Lower leg skin (tissue), 4 donors: ENCODE measurements around the gene KRT80. TPM values are rescaled to one million over a fixed set of nuclear protein-coding genes. Genes with fewer than 3 reads are reported as not detected.

ENCODE experiments used
- DNase-seq, 2 donors: peaks; one replicate each; pipeline ENCODE4 v3.0.0-alpha.2; 2019; ENCODE audit warnings: low spot score in 2 of 2
- H3K4me3 ChIP-seq: fragments of 200-600 bp; sonication (generic); 2 replicates; pipeline ENCODE4 v1.5.1; 2017; ENCODE audit warnings: mild to moderate bottlenecking, low read depth; ENCODE audit not compliant: poor library complexity, severe bottlenecking
- CTCF ChIP-seq, 3 donors: fragments of 450-650 bp; IDR thresholded peaks; one replicate each; pipeline ENCODE4 v1.5.1; 2016; ENCODE audit warnings: antibody characterized with exemption in 3 of 3, mild to moderate bottlenecking in 3 of 3, moderate library complexity in 2 of 3
- POLR2A ChIP-seq, 2 donors: fragments of 450-650 bp; IDR thresholded peaks; one replicate each; pipeline ENCODE4 v1.6.1; 2016 to 2017; ENCODE audit warnings: antibody characterized with exemption in 2 of 2, mild to moderate bottlenecking in 1 of 2, moderate library complexity in 1 of 2
- WGBS, 2 donors: methylation state at CpG; one replicate each; pipeline ENCODE4 v1.1.5; 2018; 5-methylcytosine and 5-hydroxymethylcytosine counted together
- intact Hi-C: fragments of 100-400 bp; cut with DNase I; formaldehyde crosslinking; loops from one replicate; pipeline ENCODE4 v1.15.0; 2023; ENCODE audit warnings: low total_unique reads
- total RNA-seq, 4 donors: library from RNA; depleted of rRNA; stranded (reverse); fragments of >200 nt; gene quantifications; one replicate each; pipeline ENCODE4 v1.1.0, GENCODE V29; 2016

Gene KRT80
- total RNA-seq, 4 donors from 2014 or later = 269 to 349 (median 275) TPM

GRCh38 chr12:52214421-52214802, 22.6 kb upstream of the KRT80 start:
- TF ChIP-seq POLR2A (IDR thresholded peaks at IDR 0.05) (no peak), CTCF (IDR thresholded peaks at IDR 0.05) (no peak)
- intact Hi-C loops = no loop called here
- WGBS, 2 donors = 57 to 85% methylated on average over 3 of the region's 3 CpGs
- DNase-seq = peak in 1 of 2 donors; percentile 82
- no peak overlapping the region for H3K4me3 ChIP-seq

GRCh38 chr12:52213564-52214420, 22.0 kb upstream of the KRT80 start:
- no peak overlapping the region for H3K4me3 ChIP-seq
- TF ChIP-seq CTCF (IDR thresholded peaks at IDR 0.05) (peak in 1 of 3 donors; percentile 62), POLR2A (IDR thresholded peaks at IDR 0.05) (no peak)
- peak in 1 of 2 donors; percentile 94 for DNase-seq
- intact Hi-C loops = no loop called here
- 31 to 43% methylated on average over 9 to 11 of the region's 13 CpGs for WGBS, 2 donors

GRCh38 chr12:52212701-52213563, 21.1 kb upstream of the KRT80 start:
- WGBS, 2 donors = 75 to 82% methylated on average over 13 of the region's 13 CpGs
- TF ChIP-seq POLR2A (IDR thresholded peaks at IDR 0.05) = no peak
- TF ChIP-seq CTCF (IDR thresholded peaks at IDR 0.05) = no peak
- DNase-seq = peak in 1 of 2 donors; percentile 81
- H3K4me3 ChIP-seq = no peak overlapping the region
- intact Hi-C loops = no loop called here

GRCh38 chr12:52211716-52212585, 20.1 kb upstream of the KRT80 start:
- WGBS, 2 donors = 88 to 90% methylated on average over 13 of the region's 13 CpGs
- intact Hi-C loops = no loop called here
- DNase-seq = peak in 1 of 2 donors; percentile 86
- H3K4me3 ChIP-seq = no peak overlapping the region
- TF ChIP-seq POLR2A (IDR thresholded peaks at IDR 0.05) (no peak), CTCF (IDR thresholded peaks at IDR 0.05) (no peak)

- TF ChIP-seq CTCF (IDR thresholded peaks at IDR 0.05) (no peak), POLR2A (IDR thresholded peaks at IDR 0.05) (no peak)
- 71 to 81% methylated on average over 10 of the region's 10 CpGs for WGBS, 2 donors
- intact Hi-C loops = no loop called here
- no peak overlapping the region for H3K4me3 ChIP-seq
- peak in 1 of 2 donors; percentile 81 for DNase-seq
Measured at GRCh38 chr12:52210925-52211650, 19.3 kb upstream of the KRT80 start.
